SK-N-SH (cell line): ENCODE results near the gene PRKCA. TPM values are rescaled to one million over a fixed set of nuclear protein-coding genes. Genes with fewer than 3 reads are reported as not detected.

Experiments used
- CTCF ChIA-PET: fragments of 300-600, 350-600 bp; formaldehyde crosslinking; extraction: SDS; loops from one replicate; lab custom pipeline; 2021; lab: Yijun Ruan, JAX
- POLR2A ChIA-PET: fragments of 350-600 bp; sonication (Branson Sonifier 250); formaldehyde crosslinking; extraction: SDS; loops from one replicate; lab custom pipeline; 2020; ENCODE audit warnings: antibody characterized with exemption, inconsistent platforms; lab: Yijun Ruan, JAX
- DNase-seq: peaks from one replicate; pipeline ENCODE4 v3.0.0; 2012
- H2AFZ ChIP-seq: fragments of 200-600 bp; sonication (generic); 2 replicates; pipeline ENCODE4 v1.8.1; 2016; ENCODE audit warnings: antibody characterized with exemption, mild to moderate bottlenecking, low read depth
- H3F3A ChIP-seq: fragments of 200-600 bp; sonication (generic); replicated peaks from 2 replicates; pipeline ENCODE3; 2016; ENCODE audit warnings: antibody characterized with exemption, mild to moderate bottlenecking; ENCODE audit not compliant: insufficient read depth
- H3K27ac ChIP-seq, 2 experiments: fragments of 200-500 bp in 1 of 2; fragments of 200-600 bp in 1 of 2; sonication (Bioruptor generic) in 1 of 2; sonication (generic), shearing (Covaris generic) in 1 of 2; 2 replicates each; pipeline versions ENCODE4 v1.5.1 to v1.6.1; 2014 to 2016; ENCODE audit warnings: low read depth in 2 of 2, inconsistent platforms in 1 of 2, low read length in 1 of 2, mild to moderate bottlenecking in 1 of 2, mixed read lengths in 1 of 2
- H3K27me3 ChIP-seq: fragments of 200-600 bp; sonication (generic), shearing (Covaris generic); 2 replicates; pipeline ENCODE4 v1.6.1; 2016; ENCODE audit warnings: mixed run types; ENCODE audit not compliant: insufficient read depth
- H3K36me3 ChIP-seq, 2 experiments: fragments of 200-500 bp in 1 of 2; fragments of 200-600 bp in 1 of 2; sonication (Bioruptor generic) in 1 of 2; sonication (generic) in 1 of 2; replicated peaks in 1 of 2; 2 replicates each; pipeline versions ENCODE3 to v1.5.1; 2014 to 2016; ENCODE audit warnings: low read length in 1 of 2, mild to moderate bottlenecking in 1 of 2; ENCODE audit not compliant: insufficient read depth in 2 of 2, control insufficient read depth in 1 of 2
- H3K4me1 ChIP-seq, 2 experiments: fragments of 200-500 bp in 1 of 2; fragments of 200-600 bp in 1 of 2; sonication (Bioruptor generic) in 1 of 2; sonication (generic), shearing (Covaris generic) in 1 of 2; 2 replicates each; pipeline versions ENCODE4 v1.5.1 to v1.6.1; 2014 to 2016; ENCODE audit warnings: low read depth in 1 of 2, low read length in 1 of 2, mixed run types in 1 of 2; ENCODE audit not compliant: insufficient read depth in 2 of 2, control insufficient read depth in 1 of 2
- H3K4me2 ChIP-seq: fragments of 200-600 bp; sonication (generic), shearing (Covaris generic); 2 replicates; pipeline ENCODE4 v1.6.1; 2017; ENCODE audit warnings: mixed run types
- H3K4me3 ChIP-seq, 2 experiments: fragments of 200-500 bp in 1 of 2; fragments of 200-600 bp in 1 of 2; sonication (Bioruptor generic) in 1 of 2; sonication (generic), shearing (Covaris generic) in 1 of 2; 2 replicates each; pipeline versions ENCODE4 v1.5.1 to v1.8.1; 2014 to 2016; ENCODE audit warnings: low read depth in 2 of 2, inconsistent platforms in 1 of 2, low read length in 1 of 2, mild to moderate bottlenecking in 1 of 2, mixed read lengths in 1 of 2, moderate library complexity in 1 of 2
- H3K79me2 ChIP-seq: fragments of 200-600 bp; sonication (generic); 2 replicates; pipeline ENCODE4 v1.8.1; 2017; ENCODE audit warnings: mild to moderate bottlenecking; ENCODE audit not compliant: insufficient read depth
- H3K9ac ChIP-seq: fragments of 200-600 bp; sonication (generic); 2 replicates; pipeline ENCODE4 v1.6.1; 2017; ENCODE audit warnings: mixed run types
- H3K9me2 ChIP-seq: fragments of 200-600 bp; sonication (generic); 2 replicates; pipeline ENCODE4 v1.6.1; 2017; ENCODE audit warnings: mixed run types
- H3K9me3 ChIP-seq: fragments of 200-600 bp; sonication (generic); 2 replicates; pipeline ENCODE4 v1.6.1; 2017; ENCODE audit warnings: mixed run types, mild to moderate bottlenecking, moderate library complexity
- H4K20me1 ChIP-seq: fragments of 200-600 bp; sonication (generic); 2 replicates; pipeline ENCODE4 v1.6.1; 2017; ENCODE audit warnings: mild to moderate bottlenecking, mixed run types; ENCODE audit not compliant: insufficient read depth
- FOSL2 ChIP-seq: IDR thresholded peaks from 2 replicates; pipeline ENCODE4 v1.4.0; 2012; ENCODE audit warnings: low read depth, mild to moderate bottlenecking, moderate library complexity, borderline replicate concordance
- POLR2AphosphoS5 ChIP-seq: IDR thresholded peaks from 2 replicates; pipeline ENCODE4 v1.6.1; 2012; ENCODE audit warnings: low read depth, low read length
- RAD21 ChIP-seq: IDR thresholded peaks from 2 replicates; pipeline ENCODE4 v1.6.1; 2012; ENCODE audit warnings: mild to moderate bottlenecking, low read length
- RXRA ChIP-seq: IDR thresholded peaks from 2 replicates; pipeline ENCODE4 v1.4.0; 2012; ENCODE audit warnings: low read depth, mild to moderate bottlenecking, borderline replicate concordance
- SIN3A ChIP-seq: IDR thresholded peaks from 2 replicates; pipeline ENCODE4 v1.6.1; 2012; ENCODE audit warnings: low read depth, mild to moderate bottlenecking, low read length, moderate library complexity, borderline replicate concordance
- SMC3 ChIP-seq: IDR thresholded peaks from 2 replicates; pipeline ENCODE4 v1.6.1; 2012; ENCODE audit warnings: low read depth, low read length, improper control_type of control experiment
- TCF12 ChIP-seq: IDR thresholded peaks from 2 replicates; pipeline ENCODE4 v1.4.0; 2012
- USF1 ChIP-seq: IDR thresholded peaks from 2 replicates; pipeline ENCODE4 v1.4.0; 2012; ENCODE audit warnings: low read depth, borderline replicate concordance
- WGBS: methylation state at CpG from one replicate; pipeline ENCODE4 v1.1.6; 2017; ENCODE audit warnings: low lambda C conversion rate; 5-methylcytosine and 5-hydroxymethylcytosine counted together
- polyA plus RNA-seq, 3 experiments: library from polyadenylated mRNA; depleted of rRNA; stranded (reverse); fragments of >200 nt; gene quantifications; 2 replicates each; pipeline ENCODE4 v1.2.3, GENCODE V29; 2012
- TF ChIP-seq, protein P1 (sequence below): IDR thresholded peaks from 2 replicates; pipeline ENCODE4; 2012
- TF ChIP-seq, protein P2 (sequence below): fragments of 200-600 bp; sonication (generic); IDR thresholded peaks from 2 replicates; pipeline ENCODE4 v1.6.1; 2017; ENCODE audit warnings: antibody characterized with exemption, mild to moderate bottlenecking, moderate library complexity

PRKCA gene
- polyA plus RNA-seq, 1 of the 3 experiments (the other 2 are of a cell fraction), result 108 TPM

DNA sequence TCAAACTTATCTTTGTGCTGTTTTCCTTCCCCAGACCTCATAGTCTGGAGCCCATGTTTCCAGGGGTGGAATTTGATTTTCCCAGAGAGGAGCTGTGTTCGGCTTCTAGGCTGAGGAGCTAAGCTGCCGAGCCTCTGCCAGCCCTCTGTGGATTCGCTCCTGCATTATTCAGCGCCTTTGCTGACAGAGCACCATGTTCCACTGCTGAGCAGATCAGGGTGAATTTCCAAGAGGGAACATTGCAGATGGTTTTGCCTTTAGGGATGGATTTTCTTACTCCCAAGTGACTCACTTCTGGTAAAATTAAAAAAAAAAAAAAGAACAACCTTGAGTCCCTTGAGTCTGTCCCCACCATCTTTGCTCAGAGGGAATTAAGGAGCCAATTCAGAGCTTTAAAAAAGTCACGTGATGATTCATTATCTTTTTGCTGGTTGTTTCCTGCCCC lies 229.5 kb downstream of the PRKCA start:
- POLR2A ChIA-PET, result no interaction called here
- DNase-seq, result no peak
- WGBS, result 84% methylated on average over 5 of the region's 5 CpGs

DNA sequence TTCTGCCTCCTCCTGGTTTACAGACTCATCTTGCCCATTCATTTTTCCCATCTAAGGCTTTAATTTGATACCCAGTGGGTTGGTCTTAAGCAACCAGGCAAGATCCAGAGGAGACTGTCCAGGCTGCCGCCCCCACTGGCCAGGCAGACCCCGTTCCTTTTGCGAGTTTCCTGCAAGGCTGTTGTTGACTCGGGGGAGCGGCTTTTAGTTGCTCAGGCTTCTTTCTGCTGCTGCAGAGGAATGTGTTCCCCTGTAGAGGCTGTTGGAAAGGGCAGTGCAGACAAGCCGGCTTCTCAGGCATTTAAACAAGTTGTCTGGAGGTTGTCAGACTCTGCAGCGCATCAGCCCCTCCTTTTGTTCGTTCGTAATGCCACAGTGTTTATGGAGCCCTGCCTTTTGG lies 231.2 kb downstream of the PRKCA start:
- no peaks in the 10 kb centered on the region for H3K9me3 ChIP-seq
- H3K27me3 ChIP-seq, result no peaks in the 10 kb centered on the region
- DNase-seq, result peak; percentile 34
- 0 out of 2 replicates have a peak, but pooled peaks cover 13% of the 10 kb centered on the region for H4K20me1 ChIP-seq
- peaks cover 99% of the 10 kb centered on the region for H3K79me2 ChIP-seq
- peak overlapping the region; percentile 5 to 18; a peak in 2 of 4 replicates for H3K27ac ChIP-seq
- CTCF ChIA-PET, result interaction anchor here (1.0 to 1.9 kb wide), 4 partner anchors 8 to 140 kb away, joined by 3 to 4 read pairs (median 3); no protein-coding TSS in a partner anchor
- H3K9ac ChIP-seq, result no peak overlapping the region
- H3K4me3 ChIP-seq, result no peak overlapping the region
- H3K36me3 ChIP-seq, result peaks cover 7 to 9% of the 10 kb centered on the region in 2 experiments
- no peak overlapping the region for H2AFZ ChIP-seq
- no peak overlapping the region for H3K4me2 ChIP-seq
- POLR2A ChIA-PET, result no interaction called here
- TF ChIP-seq FOSL2 (no peak), RAD21 (peak; percentile 61), USF1 (no peak), SIN3A (0 out of 2 replicates have a peak, but pooled peaks have one; percentile 53), RXRA (no peak), TCF12 (peak; percentile 16; the same call in 1 of the 2 replicates), SMC3 (peak; percentile 41), POLR2AphosphoS5 (peak; percentile 23; the same call in 1 of the 2 replicates)
- TF ChIP-seq, protein P1, sequence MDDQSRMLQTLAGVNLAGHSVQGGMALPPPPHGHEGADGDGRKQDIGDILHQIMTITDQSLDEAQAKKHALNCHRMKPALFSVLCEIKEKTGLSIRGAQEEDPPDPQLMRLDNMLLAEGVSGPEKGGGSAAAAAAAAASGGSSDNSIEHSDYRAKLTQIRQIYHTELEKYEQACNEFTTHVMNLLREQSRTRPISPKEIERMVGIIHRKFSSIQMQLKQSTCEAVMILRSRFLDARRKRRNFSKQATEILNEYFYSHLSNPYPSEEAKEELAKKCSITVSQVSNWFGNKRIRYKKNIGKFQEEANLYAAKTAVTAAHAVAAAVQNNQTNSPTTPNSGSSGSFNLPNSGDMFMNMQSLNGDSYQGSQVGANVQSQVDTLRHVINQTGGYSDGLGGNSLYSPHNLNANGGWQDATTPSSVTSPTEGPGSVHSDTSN, result no peak; the same call in 1 of the 2 replicates
- TF ChIP-seq, protein P2, sequence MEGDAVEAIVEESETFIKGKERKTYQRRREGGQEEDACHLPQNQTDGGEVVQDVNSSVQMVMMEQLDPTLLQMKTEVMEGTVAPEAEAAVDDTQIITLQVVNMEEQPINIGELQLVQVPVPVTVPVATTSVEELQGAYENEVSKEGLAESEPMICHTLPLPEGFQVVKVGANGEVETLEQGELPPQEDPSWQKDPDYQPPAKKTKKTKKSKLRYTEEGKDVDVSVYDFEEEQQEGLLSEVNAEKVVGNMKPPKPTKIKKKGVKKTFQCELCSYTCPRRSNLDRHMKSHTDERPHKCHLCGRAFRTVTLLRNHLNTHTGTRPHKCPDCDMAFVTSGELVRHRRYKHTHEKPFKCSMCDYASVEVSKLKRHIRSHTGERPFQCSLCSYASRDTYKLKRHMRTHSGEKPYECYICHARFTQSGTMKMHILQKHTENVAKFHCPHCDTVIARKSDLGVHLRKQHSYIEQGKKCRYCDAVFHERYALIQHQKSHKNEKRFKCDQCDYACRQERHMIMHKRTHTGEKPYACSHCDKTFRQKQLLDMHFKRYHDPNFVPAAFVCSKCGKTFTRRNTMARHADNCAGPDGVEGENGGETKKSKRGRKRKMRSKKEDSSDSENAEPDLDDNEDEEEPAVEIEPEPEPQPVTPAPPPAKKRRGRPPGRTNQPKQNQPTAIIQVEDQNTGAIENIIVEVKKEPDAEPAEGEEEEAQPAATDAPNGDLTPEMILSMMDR, result peak; percentile 12; the same call in 1 of the 2 replicates
- peaks cover 20 to 26% of the 10 kb centered on the region in 2 experiments; a peak in 3 of 4 replicates for H3K4me1 ChIP-seq
- H3F3A ChIP-seq, result peaks cover 4% of the 10 kb centered on the region
- WGBS, result 74% methylated on average over 9 of the region's 9 CpGs
- H3K9me2 ChIP-seq, result no peaks in the 10 kb centered on the region

More for the DNA sequence above, 229.5 kb downstream of the PRKCA start:
- H3K9me3 ChIP-seq, result no peaks in the 10 kb centered on the region
- H3K4me2 ChIP-seq, result no peak overlapping the region
- TF ChIP-seq USF1 (peak; percentile 22; the same call in 1 of the 2 replicates), SIN3A (no peak), FOSL2 (peak; percentile 21; the same call in 1 of the 2 replicates)
- TF ChIP-seq, all 33 proteins: peak for 2
- H4K20me1 ChIP-seq, result 0 out of 2 replicates have a peak, but pooled peaks cover 18% of the 10 kb centered on the region
- H3K36me3 ChIP-seq, result peaks cover 7 to 10% of the 10 kb centered on the region in 2 experiments
- no peaks in the 10 kb centered on the region for H3K27me3 ChIP-seq
- H2AFZ ChIP-seq, result no peak overlapping the region
- H3K79me2 ChIP-seq, result peaks cover 96% of the 10 kb centered on the region
- H3K9me2 ChIP-seq, result no peaks in the 10 kb centered on the region
- H3K9ac ChIP-seq, result no peak overlapping the region
- peaks cover 8% of the 10 kb centered on the region for H3F3A ChIP-seq
- H3K4me1 ChIP-seq, result peaks cover 16 to 23% of the 10 kb centered on the region in 2 experiments; a peak in 3 of 4 replicates
- CTCF ChIA-PET, result no interaction called here
- H3K4me3 ChIP-seq, result no peak overlapping the region
- peak overlapping the region in 1 of 2 experiments; percentile 19; a peak in 1 of 4 replicates for H3K27ac ChIP-seq
